GM21390 (cell line): ENCODE data around the gene MBOAT7.

Experiments
- ATAC-seq: cut with Tn5 transposase; IDR thresholded peaks from one replicate; pipeline ENCODE4 v1.9.1; 2021; ENCODE audit not compliant: unreplicated experiment

Gene MBOAT7

DNA sequence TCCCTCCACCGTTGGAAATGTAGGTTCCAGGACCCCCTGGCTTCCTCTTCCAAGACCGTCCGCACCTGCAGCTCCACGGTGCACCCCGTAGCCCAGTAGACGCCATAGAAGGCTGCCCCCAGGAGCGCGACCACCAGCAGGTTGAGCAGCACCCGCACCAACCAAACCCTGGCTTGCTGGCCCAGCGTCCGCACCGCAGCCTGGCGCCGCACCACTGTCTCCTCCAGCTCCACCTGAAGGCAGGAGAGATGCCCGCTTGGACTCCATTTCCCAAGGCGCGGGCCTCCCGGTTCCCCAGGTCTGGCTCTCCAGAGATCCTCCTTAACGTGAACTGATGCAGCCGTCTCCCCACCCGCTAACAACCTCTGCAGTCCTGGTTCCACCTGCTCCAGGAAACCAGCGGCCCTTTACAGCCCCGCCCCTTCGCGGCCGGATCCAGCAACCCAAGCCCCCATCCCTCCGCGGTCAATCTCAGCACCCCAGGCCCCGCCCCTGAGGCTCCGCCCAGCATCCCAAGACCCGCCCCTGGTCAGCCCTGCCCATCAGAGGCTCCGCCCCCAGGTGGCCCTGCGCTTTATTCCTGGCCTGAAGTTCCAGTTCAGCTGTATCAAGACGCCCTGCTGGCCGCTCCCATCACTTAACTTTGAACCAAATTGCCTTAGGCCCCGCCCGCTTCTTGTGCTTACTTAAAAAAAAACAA, 24.9 kb downstream of the MBOAT7 start:
- no peak for ATAC-seq

DNA sequence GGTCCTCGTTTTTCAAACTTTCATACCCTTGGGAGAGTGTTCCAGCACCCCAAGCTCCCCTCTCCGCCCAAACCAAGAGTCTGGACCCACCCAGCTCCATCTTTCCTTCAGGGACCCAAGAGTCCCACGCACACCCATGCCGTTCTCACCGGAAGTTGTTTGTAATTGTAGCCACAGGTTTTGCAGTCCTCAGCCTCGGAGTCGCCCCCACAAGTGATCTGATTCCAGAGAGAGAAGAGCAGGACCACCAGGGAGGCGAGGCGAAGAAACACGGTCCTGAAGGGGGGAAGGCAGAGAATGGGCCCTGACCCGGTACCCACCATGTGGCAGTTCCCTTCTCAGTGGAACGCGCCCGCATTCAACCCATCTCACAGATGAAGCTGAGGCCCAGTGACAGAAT, 26.5 kb downstream of the MBOAT7 start:
- ATAC-seq: no peak

- no peak for ATAC-seq
Observed at GRCh38 chr19:54162241-54162805, 27.1 kb downstream of the MBOAT7 start.

GRCh38 chr19:54160854-54161253, 28.5 kb downstream of the MBOAT7 start:
- ATAC-seq: no peak

DNA sequence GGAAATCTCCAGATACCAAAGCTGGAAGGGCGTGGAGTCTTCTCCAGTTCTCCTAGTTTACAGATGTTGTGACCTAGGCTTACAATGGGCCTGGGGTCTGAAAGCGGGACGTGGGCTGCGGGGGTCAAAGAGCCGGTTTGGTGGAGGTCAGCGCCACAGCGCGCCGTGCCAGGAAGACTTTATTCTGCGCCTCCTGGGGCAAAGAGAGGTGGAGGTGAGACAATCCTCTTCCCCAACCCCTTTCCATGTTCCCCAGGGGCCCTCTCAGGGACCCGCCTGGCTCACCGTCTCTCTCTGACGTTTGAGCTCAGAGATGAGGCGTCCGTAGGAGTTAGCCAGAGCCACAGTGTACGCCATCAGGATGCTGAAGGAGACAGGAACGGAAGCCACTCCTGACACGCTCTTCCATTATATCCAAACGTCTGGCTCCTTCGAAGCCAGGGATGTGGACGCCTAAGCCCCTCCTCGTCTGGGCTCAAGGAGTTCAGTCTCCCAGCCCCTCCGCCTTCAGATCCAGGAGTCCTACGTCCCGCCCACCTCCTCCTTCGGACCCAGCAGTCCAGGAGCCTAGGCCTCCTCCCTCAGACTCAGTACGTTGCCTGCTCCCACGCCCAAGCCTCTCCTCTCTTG, 29.1 kb downstream of the MBOAT7 start:
- no peak for ATAC-seq

DNA sequence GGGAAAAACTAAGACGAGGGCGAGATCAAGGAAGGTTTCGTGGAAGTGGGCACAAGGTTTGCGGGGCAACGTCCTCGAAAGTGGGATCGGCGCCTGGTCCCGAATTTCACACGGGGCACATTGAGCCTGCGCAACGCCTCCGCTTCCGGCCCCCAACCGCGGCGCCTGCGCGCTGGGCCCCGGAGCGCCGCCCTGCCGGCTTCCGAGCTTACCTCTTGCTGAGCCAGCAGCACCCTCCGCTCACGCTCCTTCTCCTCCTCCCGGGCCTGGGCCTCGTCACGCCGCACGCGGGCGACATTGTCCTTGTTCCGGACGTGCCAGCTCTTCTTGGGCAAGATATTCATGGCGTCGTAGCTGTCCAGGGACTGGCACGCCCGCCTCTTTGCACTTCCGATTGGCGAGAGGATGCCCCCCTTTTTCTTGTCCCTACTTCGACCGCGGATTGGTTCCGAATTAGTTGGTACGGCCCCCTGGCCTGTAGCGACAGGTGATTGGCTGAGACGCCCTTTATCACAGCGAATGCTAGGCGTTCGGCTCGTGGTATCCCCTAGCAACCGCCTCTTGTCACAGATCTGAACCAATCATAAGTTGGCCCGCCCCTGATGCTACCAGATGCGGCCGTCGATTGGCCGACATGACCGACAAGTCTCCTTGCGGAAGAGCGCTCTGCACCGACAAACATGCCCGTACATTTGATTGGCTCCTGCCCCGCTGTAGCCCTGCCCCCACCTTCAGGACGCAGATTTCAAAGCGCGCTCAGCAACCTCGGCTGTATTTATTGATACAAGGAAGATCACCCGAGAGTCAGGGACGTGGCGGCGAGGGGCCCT, 29.8 kb downstream of the MBOAT7 start, which contains the start of gene LENG1:
TSS of gene LENG1 (minus strand) at position 370 of the 830 bp plus-strand sequence. CDS start at position 344, 26 bp downstream.
- ATAC-seq: peak; percentile 92

GRCh38 chr19:54158812-54159351, 30.5 kb downstream of the MBOAT7 start:
- ATAC-seq: no peak

- ATAC-seq: no peak
Observed at GRCh38 chr19:54156953-54157352, 32.4 kb downstream of the MBOAT7 start.

- ATAC-seq: no peak
Observed at GRCh38 chr19:54156490-54156889, 32.9 kb downstream of the MBOAT7 start.

DNA sequence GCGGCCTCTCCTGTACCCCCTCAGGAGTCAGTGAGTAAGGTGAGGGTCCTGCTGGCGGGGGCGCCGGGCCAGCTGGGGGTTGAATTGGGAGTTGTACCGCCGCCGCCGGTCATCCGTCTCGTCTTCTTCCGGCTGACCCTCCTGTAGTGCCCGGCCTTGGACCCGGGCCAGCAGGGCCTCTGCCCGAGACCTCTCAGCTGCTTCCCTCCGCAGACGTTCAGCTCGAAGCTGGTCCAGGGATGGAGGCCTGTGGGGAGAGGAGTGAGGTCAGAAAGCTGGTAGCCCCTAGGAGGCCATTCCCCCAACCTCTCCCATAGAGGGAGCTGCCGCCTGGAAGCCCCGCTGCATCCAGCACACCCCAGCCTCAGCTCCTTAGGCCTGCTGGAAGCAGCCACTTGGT, 33.7 kb downstream of the MBOAT7 start:
- ATAC-seq: no peak

- ATAC-seq: no peak
Observed at GRCh38 chr19:54154603-54155345, 34.6 kb downstream of the MBOAT7 start.

- ATAC-seq: no peak
Observed at GRCh38 chr19:54153731-54154326, 35.6 kb downstream of the MBOAT7 start.

DNA sequence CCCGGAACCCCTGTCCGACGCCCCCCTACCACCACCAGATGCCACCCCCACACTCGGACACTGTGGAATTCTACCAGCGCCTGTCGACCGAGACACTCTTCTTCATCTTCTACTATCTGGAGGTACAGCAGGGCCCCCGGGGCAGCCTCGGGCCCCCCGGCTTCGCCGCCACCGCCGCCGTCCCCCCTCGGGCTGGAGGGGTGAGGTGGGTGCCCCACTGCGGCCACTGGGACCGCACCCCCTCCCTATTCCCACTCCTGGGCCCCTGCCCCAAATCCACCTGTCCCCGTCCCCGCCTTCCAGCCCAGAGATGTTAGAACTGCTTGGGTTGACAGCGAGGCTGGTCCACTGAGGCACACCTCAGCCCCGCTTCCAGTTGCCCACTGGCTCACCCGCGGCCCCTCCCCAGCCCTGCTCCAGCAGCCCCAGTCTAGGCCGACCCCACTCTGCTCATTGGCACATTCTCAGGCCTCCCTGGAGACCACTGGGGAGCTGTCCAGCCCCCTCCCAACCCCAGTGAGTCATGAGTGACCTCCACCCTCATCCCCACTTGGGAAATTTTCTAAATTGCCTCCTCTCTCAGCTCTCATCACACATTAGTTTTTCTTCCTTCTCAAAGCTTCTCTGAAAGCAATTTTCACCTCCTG, 36.4 kb downstream of the MBOAT7 start:
- no peak for ATAC-seq

GRCh38 chr19:54152267-54152666, 37.1 kb downstream of the MBOAT7 start:
- ATAC-seq: no peak

DNA sequence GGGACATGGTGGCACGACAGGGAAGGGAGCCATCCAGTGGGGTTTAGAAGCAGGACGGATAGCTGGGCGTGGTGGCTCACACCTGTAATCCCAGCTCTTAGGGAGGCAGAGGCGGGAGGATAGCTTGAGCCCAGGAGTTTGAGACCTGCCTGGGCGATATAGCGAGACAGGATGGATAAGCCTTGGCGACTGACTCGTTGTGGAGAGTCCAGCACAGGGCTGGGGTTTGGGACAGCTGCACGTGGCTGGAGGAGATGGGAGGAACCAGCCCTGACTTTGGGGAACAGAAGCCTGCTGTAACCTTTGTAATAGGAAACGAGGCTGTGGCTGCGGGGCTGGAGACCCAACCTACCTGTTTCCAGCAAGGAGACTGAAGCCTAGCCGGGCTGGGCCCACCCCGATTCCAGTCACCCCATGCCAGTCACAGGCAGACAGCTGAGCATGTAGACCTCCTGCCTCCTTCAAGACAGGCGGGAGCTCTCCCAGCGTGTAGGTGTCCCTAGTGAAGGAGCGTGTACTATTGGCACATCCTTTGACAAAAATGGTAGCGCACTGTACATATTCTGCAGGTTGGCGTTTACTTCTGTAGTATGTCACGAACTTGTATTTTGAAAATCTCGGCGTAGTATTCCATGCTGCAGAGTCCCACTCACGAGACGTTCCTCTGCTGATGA, 37.9 kb downstream of the MBOAT7 start:
- ATAC-seq: no peak

GRCh38 chr19:54149021-54149812, 40.2 kb downstream of the MBOAT7 start:
- ATAC-seq: no peak

GRCh38 chr19:54148158-54148557, 41.2 kb downstream of the MBOAT7 start:
- no peak for ATAC-seq

DNA sequence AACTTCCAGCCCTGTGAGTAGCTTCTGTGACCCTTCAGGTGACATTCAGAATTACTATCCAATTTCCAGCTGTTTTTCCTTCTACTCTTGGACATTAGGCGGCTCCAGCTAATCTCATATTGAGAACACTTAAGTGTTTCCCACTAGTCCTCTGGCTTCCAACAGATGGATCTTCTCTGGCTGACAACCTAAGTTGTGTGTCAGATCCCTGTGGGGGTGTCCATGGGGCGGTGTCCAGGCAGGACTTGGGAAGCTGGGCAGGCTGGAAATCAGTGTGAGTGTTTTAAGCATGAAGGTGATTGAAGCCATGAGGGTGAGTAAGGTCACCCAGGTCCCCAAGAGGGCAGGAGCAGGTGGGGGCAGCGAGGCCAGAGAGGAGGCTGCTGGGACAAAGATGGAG, 41.7 kb downstream of the MBOAT7 start:
- no peak for ATAC-seq
